Measurements from ENCODE around the gene PRKN. TPM values are rescaled to one million over a fixed set of nuclear protein-coding genes. Genes with fewer than 3 reads are reported as not detected.

The PRKN gene
- total RNA-seq, 1 experiment from 2014 or later: 0.46 TPM

DNA sequence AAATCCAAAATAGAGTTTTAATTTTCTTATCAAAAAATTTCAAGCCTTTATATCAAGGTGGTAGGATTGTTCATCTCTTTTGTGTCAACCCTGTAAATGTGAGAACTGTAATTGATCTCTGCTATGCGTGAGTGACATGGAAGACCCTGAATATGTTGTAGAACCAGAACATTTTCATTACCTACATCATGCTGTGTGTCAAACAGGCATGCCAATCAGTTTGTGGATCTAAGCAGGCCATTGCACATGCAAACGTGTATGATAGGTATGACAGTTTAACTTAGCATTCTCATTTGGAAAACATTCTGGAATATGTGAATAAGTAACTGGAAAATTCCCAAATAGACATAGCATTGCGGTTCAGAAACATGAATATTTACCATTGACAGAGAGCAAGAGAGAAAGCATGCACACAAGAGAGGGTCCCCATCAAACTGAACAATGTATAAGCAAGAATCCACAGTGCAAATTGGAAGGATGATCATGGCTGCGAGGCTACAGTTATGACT is 812.1 kb downstream of the PRKN start:
- intact Hi-C loops (cut with micrococcal nuclease; ENCODE audit: unreplicated experiment): loop anchor here (10.0 kb wide), 1 partner anchor 501 kb away; no protein-coding TSS in a partner anchor
- BruUV-seq (replicated peaks): no TSS peak
- Histone ChIP-seq H3K27ac (ENCODE audit: low read length) (no peak overlapping the region), H3K9me3 (ENCODE audit: control insufficient read depth, insufficient read depth, low read depth, low read length) (no peaks in the 10 kb centered on the region), H3K4me1 (ENCODE audit: control insufficient read depth, insufficient read depth, low read length) (peaks cover 5% of the 10 kb centered on the region), H3K27me3 (ENCODE audit: control insufficient read depth, insufficient read depth, low read length) (no peaks in the 10 kb centered on the region), H3K4me3 (ENCODE audit: low read depth in 2 of 2, low read length in 2 of 2) (no peak overlapping the region), H3K36me3 (ENCODE audit: control insufficient read depth, insufficient read depth, low read length) (no peaks in the 10 kb centered on the region)
- in situ Hi-C loops (cut with HindIII; ENCODE audit: low pct_unique_long_range_greater_than_20kb, low sequenced_read_pairs): no loop called here
- no peak for ATAC-seq
- ChIA-PET POLR2A (no interaction called here), CTCF (no interaction called here)
- no peak for DNase-seq (ENCODE audit: low read depth, low spot score)
- TF ChIP-seq SIN3A (IDR thresholded peaks at IDR 0.05; ENCODE audit: borderline replicate concordance, insufficient read depth, low read depth, low read length) (no peak), TCF7L2 (IDR thresholded peaks at IDR 0.05; ENCODE audit: low read depth, low read length) (no peak), POLR2AphosphoS5 (IDR thresholded peaks at IDR 0.05; ENCODE audit: low read depth, low read length) (no peak)
- TF ChIP-seq, protein P1, sequence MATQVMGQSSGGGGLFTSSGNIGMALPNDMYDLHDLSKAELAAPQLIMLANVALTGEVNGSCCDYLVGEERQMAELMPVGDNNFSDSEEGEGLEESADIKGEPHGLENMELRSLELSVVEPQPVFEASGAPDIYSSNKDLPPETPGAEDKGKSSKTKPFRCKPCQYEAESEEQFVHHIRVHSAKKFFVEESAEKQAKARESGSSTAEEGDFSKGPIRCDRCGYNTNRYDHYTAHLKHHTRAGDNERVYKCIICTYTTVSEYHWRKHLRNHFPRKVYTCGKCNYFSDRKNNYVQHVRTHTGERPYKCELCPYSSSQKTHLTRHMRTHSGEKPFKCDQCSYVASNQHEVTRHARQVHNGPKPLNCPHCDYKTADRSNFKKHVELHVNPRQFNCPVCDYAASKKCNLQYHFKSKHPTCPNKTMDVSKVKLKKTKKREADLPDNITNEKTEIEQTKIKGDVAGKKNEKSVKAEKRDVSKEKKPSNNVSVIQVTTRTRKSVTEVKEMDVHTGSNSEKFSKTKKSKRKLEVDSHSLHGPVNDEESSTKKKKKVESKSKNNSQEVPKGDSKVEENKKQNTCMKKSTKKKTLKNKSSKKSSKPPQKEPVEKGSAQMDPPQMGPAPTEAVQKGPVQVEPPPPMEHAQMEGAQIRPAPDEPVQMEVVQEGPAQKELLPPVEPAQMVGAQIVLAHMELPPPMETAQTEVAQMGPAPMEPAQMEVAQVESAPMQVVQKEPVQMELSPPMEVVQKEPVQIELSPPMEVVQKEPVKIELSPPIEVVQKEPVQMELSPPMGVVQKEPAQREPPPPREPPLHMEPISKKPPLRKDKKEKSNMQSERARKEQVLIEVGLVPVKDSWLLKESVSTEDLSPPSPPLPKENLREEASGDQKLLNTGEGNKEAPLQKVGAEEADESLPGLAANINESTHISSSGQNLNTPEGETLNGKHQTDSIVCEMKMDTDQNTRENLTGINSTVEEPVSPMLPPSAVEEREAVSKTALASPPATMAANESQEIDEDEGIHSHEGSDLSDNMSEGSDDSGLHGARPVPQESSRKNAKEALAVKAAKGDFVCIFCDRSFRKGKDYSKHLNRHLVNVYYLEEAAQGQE (IDR thresholded peaks at IDR 0.05; ENCODE audit: insufficient read depth in 1 of 2, low read depth in 2 of 2, low read length in 1 of 2): no peak
- TF ChIP-seq, protein P2, sequence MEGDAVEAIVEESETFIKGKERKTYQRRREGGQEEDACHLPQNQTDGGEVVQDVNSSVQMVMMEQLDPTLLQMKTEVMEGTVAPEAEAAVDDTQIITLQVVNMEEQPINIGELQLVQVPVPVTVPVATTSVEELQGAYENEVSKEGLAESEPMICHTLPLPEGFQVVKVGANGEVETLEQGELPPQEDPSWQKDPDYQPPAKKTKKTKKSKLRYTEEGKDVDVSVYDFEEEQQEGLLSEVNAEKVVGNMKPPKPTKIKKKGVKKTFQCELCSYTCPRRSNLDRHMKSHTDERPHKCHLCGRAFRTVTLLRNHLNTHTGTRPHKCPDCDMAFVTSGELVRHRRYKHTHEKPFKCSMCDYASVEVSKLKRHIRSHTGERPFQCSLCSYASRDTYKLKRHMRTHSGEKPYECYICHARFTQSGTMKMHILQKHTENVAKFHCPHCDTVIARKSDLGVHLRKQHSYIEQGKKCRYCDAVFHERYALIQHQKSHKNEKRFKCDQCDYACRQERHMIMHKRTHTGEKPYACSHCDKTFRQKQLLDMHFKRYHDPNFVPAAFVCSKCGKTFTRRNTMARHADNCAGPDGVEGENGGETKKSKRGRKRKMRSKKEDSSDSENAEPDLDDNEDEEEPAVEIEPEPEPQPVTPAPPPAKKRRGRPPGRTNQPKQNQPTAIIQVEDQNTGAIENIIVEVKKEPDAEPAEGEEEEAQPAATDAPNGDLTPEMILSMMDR (IDR thresholded peaks at IDR 0.05): no peak

DNA sequence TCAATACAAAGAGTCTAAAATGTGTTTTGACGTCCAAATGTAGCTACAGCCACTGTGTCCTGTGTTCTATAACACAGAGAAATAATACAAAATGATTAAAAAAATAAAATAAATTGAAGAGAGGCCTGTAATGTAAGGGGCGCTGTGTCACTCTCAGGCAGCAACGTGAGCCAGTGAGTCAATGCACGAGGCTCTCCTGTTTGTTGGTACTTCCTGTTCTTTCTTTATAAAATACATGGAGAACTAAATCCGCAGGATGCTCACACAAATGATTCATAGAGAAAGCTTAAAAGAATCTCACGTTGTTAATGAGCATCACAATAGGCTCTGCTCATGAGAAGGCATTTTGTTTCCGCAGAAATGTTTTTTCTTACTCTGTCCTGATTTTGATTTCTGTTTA is 818.7 kb downstream of the PRKN start:
- Histone ChIP-seq H3K27ac (ENCODE audit: low read length) (no peak overlapping the region), H3K9me3 (ENCODE audit: control insufficient read depth, insufficient read depth, low read depth, low read length) (no peaks in the 10 kb centered on the region), H3K4me3 (ENCODE audit: low read depth in 2 of 2, low read length in 2 of 2) (no peak overlapping the region), H3K36me3 (ENCODE audit: control insufficient read depth, insufficient read depth, low read length) (no peaks in the 10 kb centered on the region), H3K4me1 (ENCODE audit: control insufficient read depth, insufficient read depth, low read length) (no peaks in the 10 kb centered on the region), H3K27me3 (ENCODE audit: control insufficient read depth, insufficient read depth, low read length) (no peaks in the 10 kb centered on the region)
- no TSS peak for BruUV-seq (replicated peaks)
- ATAC-seq (no peak), DNase-seq (ENCODE audit: low read depth, low spot score) (no peak)
- CTCF ChIA-PET: no interaction called here
- intact Hi-C loops (cut with micrococcal nuclease; ENCODE audit: unreplicated experiment): no loop called here
- TF ChIP-seq TCF7L2 (IDR thresholded peaks at IDR 0.05; ENCODE audit: low read depth, low read length): no peak
- no peak for TF ChIP-seq POLR2AphosphoS5 (IDR thresholded peaks at IDR 0.05; ENCODE audit: low read depth, low read length)
- no peak for TF ChIP-seq SIN3A (IDR thresholded peaks at IDR 0.05; ENCODE audit: borderline replicate concordance, insufficient read depth, low read depth, low read length)
- POLR2A ChIA-PET: interaction anchor here (0.6 kb wide), 1 partner anchor 149 kb away, joined by 3 read pairs; no protein-coding TSS in a partner anchor
- in situ Hi-C loops (cut with HindIII; ENCODE audit: low pct_unique_long_range_greater_than_20kb, low sequenced_read_pairs): no loop called here

DNA sequence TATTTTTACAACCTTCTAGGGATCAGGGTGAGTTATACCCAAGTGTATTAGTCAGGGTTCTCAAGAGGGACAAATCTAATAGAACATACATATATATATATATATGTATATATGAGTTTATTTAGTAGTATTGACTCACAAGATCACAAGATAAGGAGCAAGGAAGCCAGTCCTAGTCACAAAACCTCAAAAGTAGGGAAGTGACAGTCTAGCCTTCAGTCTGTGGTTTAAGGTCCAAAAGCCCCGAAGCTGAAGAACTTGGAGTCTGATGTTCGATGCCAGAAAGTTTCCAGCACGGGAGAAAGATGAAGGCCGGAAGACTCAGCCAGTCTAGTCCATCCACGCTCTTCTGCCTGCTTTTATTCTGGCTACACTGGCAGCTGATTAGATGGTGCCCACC is 821.0 kb downstream of the PRKN start:
- no peak overlapping the region for H3K4me3 ChIP-seq (ENCODE audit: low read depth in 2 of 2, low read length in 2 of 2)
- no peaks in the 10 kb centered on the region for H3K4me1 ChIP-seq (ENCODE audit: control insufficient read depth, insufficient read depth, low read length)
- no peak for ATAC-seq
- ChIA-PET POLR2A (interaction anchor here (0.6 kb wide), 1 partner anchor 737 kb away, joined by 3 read pairs; no protein-coding TSS in a partner anchor), CTCF (no interaction called here)
- in situ Hi-C loops (cut with HindIII; ENCODE audit: low pct_unique_long_range_greater_than_20kb, low sequenced_read_pairs) (no loop called here), intact Hi-C loops (cut with micrococcal nuclease; ENCODE audit: unreplicated experiment) (no loop called here)
- H3K27ac ChIP-seq (ENCODE audit: low read length): no peak overlapping the region
- H3K36me3 ChIP-seq (ENCODE audit: control insufficient read depth, insufficient read depth, low read length): no peaks in the 10 kb centered on the region
- no peaks in the 10 kb centered on the region for H3K9me3 ChIP-seq (ENCODE audit: control insufficient read depth, insufficient read depth, low read depth, low read length)
- no TSS peak for BruUV-seq (replicated peaks)
- DNase-seq (ENCODE audit: low read depth, low spot score): no peak
- TF ChIP-seq POLR2AphosphoS5 (IDR thresholded peaks at IDR 0.05; ENCODE audit: low read depth, low read length) (no peak), SIN3A (IDR thresholded peaks at IDR 0.05; ENCODE audit: borderline replicate concordance, insufficient read depth, low read depth, low read length) (no peak), TCF7L2 (IDR thresholded peaks at IDR 0.05; ENCODE audit: low read depth, low read length) (no peak)
- TF ChIP-seq, protein P1 (IDR thresholded peaks at IDR 0.05; ENCODE audit: insufficient read depth in 1 of 2, low read depth in 2 of 2, low read length in 1 of 2): no peak
- TF ChIP-seq, protein P2 (IDR thresholded peaks at IDR 0.05): no peak
- no peaks in the 10 kb centered on the region for H3K27me3 ChIP-seq (ENCODE audit: control insufficient read depth, insufficient read depth, low read length)
